Fibroblast of skin of left biceps (primary cell): ENCODE data around the gene MGAT4D.
"Not testable (repeated sequence)": the region's sequence is repeated elsewhere in the genome, so short reads cannot be mapped to it uniquely, and the experiment has no call there.

Experiments used
- DNase-seq, 2 experiments: peaks; one replicate each; pipeline ENCODE4 v3.0.0-alpha.2; 2013; ENCODE audit warnings: low read depth in 2 of 2

Gene MGAT4D

GRCh38 chr4:140497747-140498636 lies at the start of gene MGAT4D:
Gene MGAT4D, minus strand, starts transcription at chr4:140498293. Its CDS starts 71 bp downstream, at chr4:140498222.
- DNase-seq, result no peak

- DNase-seq, result peak; percentile 10 to 17
These were observed 35.9 kb upstream of the MGAT4D start for GRCh38 chr4:140533951-140534480.

DNA sequence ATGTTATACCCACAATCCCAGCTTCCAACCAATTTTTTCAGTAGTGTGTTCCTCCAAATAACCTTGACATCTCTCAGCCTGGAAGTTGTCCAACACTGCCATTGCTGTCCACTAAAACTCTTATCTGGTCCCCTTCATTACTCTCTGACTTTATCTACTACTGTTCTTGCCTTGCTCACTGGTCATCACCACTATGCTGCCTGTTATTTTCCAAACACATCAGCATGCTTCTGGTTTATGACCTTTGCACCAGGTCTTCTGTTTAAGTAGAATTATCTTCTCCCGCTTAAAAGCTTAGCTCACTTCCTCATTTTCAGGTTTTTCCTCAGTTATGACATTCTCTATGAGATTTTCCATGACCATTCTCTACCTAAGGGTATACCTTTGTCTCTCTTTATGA lies 31.3 kb upstream of the MGAT4D start:
- no peak for DNase-seq

- DNase-seq, result peak; percentile 94 to 96
These were observed 26.0 kb upstream of the MGAT4D start, which contains the start of gene ELMOD2 for GRCh38 chr4:140523857-140524742. Gene ELMOD2, plus strand, starts transcription at chr4:140524168. Its CDS starts 1,261 bp downstream, at chr4:140525429.

DNA sequence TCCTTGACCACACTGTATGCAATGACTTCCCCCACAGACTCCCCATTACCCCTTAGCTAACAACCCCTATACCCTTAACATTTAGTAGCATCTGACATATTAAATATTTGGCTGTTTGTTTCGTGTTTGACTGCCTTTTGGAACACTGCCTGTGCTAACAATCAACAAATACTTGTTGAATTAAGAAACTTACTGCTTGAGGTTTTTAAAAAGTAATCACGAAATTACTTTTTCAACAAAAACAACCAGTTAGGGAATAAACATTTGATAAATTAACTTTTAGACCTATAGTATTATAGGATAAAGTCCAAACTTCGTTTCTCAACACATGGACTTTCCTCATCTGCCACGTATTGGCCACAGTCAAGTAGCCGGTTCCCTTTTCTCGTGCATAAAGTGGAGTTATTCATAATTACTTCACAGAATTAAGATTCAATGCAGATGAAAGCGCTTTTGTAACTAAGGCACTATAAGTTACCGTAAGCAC lies 25.3 kb upstream of the MGAT4D start:
- no peak for DNase-seq

- DNase-seq, result no peak
These were observed 17.3 kb upstream of the MGAT4D start for GRCh38 chr4:140515423-140515822.

DNA sequence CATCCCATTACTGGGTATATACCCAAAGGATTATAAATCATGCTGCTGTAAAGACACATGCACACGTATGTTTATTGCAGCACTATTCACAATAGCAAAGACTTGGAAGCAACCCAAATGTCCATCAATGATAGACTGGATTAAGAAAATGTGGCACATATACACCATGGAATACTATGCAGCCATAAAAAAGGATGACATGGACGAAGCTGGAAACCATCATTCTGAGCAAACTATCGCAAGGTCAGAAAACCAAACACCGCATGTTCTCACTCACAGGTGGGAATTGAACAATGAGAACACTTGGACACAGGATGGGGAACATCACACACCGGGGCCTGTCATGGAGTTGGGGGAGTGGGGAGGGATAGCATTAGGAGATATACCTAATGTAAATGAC lies 15.7 kb upstream of the MGAT4D start:
- DNase-seq, result not testable (repeated sequence)

DNA sequence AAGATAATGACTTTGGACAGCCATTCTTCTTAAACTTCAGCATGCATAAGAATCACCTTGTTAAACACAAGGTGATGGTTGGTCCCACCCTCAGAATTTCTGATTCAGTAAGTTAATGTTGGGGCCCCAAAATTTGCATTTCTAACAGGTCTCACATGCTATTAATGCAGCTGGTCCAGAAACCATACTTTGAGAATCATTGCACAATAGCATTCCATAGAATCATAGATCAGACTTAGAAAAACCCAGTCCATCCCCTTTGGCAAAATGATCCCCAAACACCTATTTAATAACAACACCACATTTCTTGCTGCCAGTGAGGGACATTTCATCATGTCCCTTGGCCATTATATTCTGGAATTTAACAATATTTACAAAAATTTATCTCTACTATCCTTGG lies 6.2 kb upstream of the MGAT4D start:
- no peak for DNase-seq

- no peak for DNase-seq
These were observed 1.3 kb upstream of the MGAT4D start for GRCh38 chr4:140499391-140499790.

GRCh38 chr4:140497405-140497746 lies 717 bp downstream of the MGAT4D start:
- DNase-seq, result no peak

GRCh38 chr4:140485939-140486338 lies 12.2 kb downstream of the MGAT4D start:
- DNase-seq, result no peak

DNA sequence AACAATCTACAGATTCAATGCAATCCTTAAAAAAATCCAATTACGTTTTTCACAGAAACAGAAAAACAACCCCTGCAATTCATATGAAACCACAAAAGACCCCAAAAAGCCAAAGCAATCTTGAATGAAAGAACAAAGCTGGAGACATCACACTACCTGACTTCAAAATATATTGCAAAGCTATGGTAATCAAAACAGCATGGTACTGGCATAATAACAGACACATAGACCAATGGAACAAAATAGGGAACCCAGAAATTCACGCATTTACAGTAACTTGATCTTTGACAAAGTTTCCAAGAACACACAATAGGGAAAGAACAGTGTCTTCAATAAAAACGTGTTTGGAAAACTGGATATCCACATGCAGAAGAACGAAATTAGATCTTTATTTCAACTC lies 14.6 kb downstream of the MGAT4D start:
- no peak for DNase-seq

DNA sequence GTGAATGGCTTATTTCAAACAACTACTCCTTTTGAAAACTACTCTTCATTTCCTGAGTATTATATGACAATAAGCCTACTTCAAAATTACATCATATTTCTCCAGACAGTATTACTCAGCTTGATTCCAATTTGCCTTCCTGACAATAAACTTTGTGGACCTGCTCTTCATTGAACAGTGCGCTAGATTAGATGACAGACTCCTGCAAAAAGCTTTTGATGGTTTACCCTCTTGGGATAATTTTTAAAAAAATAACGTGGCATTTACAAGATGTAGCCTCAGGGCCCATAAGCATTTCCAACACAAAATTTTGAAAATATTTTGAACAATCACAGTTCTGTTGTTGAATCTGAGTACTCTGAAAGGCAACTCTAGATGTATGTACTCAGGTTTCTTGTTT lies 25.9 kb downstream of the MGAT4D start:
- DNase-seq, result no peak

DNA sequence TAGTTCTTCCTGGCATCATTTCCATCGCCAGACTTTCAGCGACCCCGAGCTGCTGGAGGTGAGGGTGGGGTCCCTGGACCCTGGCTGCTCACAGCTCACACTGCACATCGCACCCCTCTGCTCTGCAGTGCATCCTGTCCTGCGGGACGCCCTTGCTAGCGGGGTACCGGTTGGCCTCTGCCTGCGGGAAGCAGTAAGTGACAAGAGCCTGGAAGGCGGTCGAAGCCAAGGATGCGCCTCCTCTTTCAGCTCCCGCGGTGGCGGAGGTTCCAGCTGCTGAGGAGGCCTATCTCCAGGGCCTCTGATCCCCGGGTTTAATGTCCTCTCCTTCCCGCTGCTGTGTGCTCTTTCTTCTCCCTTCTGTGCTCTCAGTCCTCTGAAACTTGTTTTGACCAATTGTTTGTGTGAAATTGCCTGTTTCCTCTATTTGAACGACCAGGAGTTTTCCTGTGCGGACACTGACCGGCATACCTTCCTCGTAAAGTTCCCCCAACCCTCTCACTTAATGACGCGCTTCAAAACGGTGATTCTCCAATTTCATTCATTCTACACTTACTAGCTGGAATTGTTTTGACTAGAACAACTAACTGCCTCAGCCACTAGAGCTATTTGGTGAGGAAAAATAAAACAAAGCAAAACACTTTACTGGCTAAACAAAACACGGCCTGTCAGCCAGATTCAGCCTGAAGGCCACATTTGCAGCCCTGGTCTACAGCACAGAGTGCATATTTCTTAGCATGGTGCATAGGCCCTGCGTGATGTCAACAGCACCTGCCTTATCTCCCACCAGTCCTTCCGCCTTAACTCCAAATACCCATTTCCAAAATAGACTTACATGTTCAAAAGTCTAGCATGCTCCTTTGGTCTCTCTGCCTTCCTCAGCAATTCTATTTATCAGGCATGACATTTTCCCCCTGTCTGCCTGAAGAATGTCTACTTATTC lies 28.0 kb downstream of the MGAT4D start:
- DNase-seq, result no peak

DNA sequence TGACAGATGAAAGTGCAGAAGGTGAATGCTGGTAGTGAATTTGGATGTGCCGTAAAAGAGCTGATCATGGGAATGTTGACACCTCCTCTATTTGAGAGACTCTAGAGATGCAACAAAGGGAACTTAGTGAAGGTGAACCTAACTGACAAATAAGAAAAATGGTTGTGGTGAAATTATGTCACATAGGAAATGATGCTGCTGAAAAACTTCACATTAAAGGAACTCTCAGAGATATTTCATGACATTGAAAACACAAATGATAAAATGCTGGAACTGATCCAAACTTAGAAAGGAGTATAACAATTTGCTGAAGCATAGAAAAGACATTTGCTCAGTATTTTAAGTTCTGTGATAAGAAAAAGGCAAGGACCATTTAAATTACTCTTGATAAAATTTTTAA lies 31.9 kb downstream of the MGAT4D start:
- no peak for DNase-seq

GRCh38 chr4:140463614-140464013 lies 34.5 kb downstream of the MGAT4D start:
- no peak for DNase-seq

DNA sequence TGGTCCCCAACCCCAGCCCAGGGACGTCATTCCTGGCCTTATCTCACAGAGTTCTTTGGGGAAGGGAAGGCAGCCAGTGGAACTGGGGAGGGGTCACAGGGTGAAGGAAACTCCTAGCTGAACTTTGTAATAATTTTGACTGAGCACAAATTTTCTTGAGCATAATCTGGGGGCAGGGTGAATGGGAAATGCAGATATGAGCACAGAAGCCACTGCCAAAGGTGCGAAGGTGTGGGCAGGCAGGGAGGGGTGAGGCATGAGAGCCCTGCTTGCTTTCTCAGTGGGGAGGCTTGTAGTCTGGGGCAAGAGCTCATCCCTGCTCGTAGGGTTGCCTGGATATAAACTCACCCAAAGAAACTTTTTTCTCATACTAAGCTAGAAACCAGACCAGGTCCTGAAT lies 34.9 kb downstream of the MGAT4D start:
- DNase-seq, result no peak

- no peak for DNase-seq
These were observed 47.7 kb downstream of the MGAT4D start for GRCh38 chr4:140450352-140450751.

- no peak for DNase-seq
These were observed 49.3 kb downstream of the MGAT4D start for GRCh38 chr4:140448830-140449229.

DNA sequence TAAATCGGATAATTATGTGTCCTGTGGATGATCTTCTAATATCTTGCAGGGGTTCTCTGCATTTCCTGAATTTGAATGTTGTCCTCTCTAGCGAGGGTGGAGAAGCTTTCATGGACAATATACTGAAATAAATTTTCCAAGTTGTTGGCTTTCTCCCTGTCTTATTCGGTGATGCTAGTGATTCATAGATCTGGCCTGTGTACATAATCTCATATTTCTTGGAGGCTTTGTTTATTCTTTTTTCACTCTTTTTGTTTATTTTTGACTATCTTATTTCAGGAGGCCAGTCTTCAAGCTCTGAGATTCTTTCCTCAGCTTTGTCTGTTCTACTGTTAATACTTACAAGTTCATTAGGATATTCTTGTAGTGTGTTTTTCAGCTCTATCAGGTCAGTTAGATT lies 49.9 kb downstream of the MGAT4D start:
- no peak for DNase-seq

GRCh38 chr4:140444347-140444746 lies 53.7 kb downstream of the MGAT4D start:
- not testable (repeated sequence) for DNase-seq
